Caco-2 (cell line): ENCODE data around the gene ITFG2. TPM values are rescaled to one million over a fixed set of nuclear protein-coding genes. Genes with fewer than 3 reads are reported as not detected.

Experiments
- BruUV-seq: library from RNA; stranded (reverse); fragments of 400-500 nt; replicated peaks from 2 replicates; lab custom pipeline; 2021; lab: Mats Ljungman, UMichigan
- CTCF ChIA-PET: fragments of 300-600 bp; sonication (Branson Sonifier 250); formaldehyde crosslinking; loops from one replicate; lab custom pipeline; 2022; ENCODE audit warnings: antibody characterized with exemption; lab: Charles Lee
- POLR2A ChIA-PET: fragments of 300-600 bp; sonication (Branson Sonifier 250); formaldehyde crosslinking; loops from one replicate; lab custom pipeline; 2022; ENCODE audit warnings: antibody characterized with exemption; lab: Charles Lee
- DNase-seq, 2 experiments: peaks; one replicate each; pipeline versions ENCODE4 v3.0.0 to v3.0.0-alpha.2; 2020 to 2022
- H3K27me3 ChIP-seq: replicated peaks from 2 replicates; pipeline ENCODE4 v1.6.0; 2011; ENCODE audit warnings: low read length; ENCODE audit not compliant: control insufficient read depth, insufficient read depth
- H3K36me3 ChIP-seq: 2 replicates; pipeline ENCODE4 v1.5.1; 2011; ENCODE audit warnings: low read length; ENCODE audit not compliant: control insufficient read depth, insufficient read depth
- H3K4me1 ChIP-seq: fragments of 250-450 bp; sonication (Bioruptor Pico); 2 replicates; pipeline ENCODE4 v1.5.1; 2020; ENCODE audit warnings: mild to moderate bottlenecking
- H3K4me3 ChIP-seq: 2 replicates; pipeline ENCODE4 v1.5.1; 2011; ENCODE audit warnings: low read depth, mild to moderate bottlenecking, control low read depth, low read length
- H3K9me3 ChIP-seq: fragments of 250-450 bp; sonication (Bioruptor Pico); 2 replicates; pipeline ENCODE4 v1.5.1; 2020; ENCODE audit warnings: mild to moderate bottlenecking, moderate library complexity
- H3K27ac Mint-ChIP-seq: one replicate; pipeline ENCODE4 v1.8.0; 2022; ENCODE audit warnings: mixed read lengths; ENCODE audit not compliant: unreplicated experiment
- H3K27me3 Mint-ChIP-seq: one replicate; pipeline ENCODE4 v1.8.0; 2022; ENCODE audit warnings: mixed read lengths; ENCODE audit not compliant: insufficient read depth, unreplicated experiment
- H3K36me3 Mint-ChIP-seq: one replicate; pipeline ENCODE4 v1.8.0; 2022; ENCODE audit warnings: mild to moderate bottlenecking, mixed read lengths; ENCODE audit not compliant: insufficient read depth, unreplicated experiment
- H3K4me1 Mint-ChIP-seq: one replicate; pipeline ENCODE4 v1.8.0; 2022; ENCODE audit warnings: low read depth, mixed read lengths; ENCODE audit not compliant: unreplicated experiment
- H3K4me3 Mint-ChIP-seq: one replicate; pipeline ENCODE4 v1.8.0; 2022; ENCODE audit warnings: mild to moderate bottlenecking, moderate library complexity, mixed read lengths; ENCODE audit not compliant: unreplicated experiment
- H3K9me3 Mint-ChIP-seq: one replicate; pipeline ENCODE4 v1.8.0; 2022; ENCODE audit warnings: mixed read lengths; ENCODE audit not compliant: unreplicated experiment
- intact Hi-C: fragments of 100-400 bp; cut with micrococcal nuclease; formaldehyde crosslinking; loops from one replicate; pipeline ENCODE4 v1.10.0; 2022; ENCODE audit not compliant: unreplicated experiment
- total RNA-seq: library from RNA; stranded (reverse); gene quantifications from 2 replicates; pipeline ENCODE4 v1.2.3, GENCODE V29; 2022
- TF ChIP-seq, protein P1 (sequence below), 2 experiments: fragments of 200-600 bp in 1 of 2; IDR thresholded peaks; 1 replicate in 1 of 2; 2 replicates in 1 of 2; pipeline versions ENCODE4 v1.5.1 to v1.8.0; 2011 to 2022; ENCODE audit warnings: antibody characterized with exemption in 1 of 2, control low read depth in 1 of 2, inconsistent platforms in 1 of 2, low read depth in 1 of 2, low read length in 1 of 2, mild to moderate bottlenecking in 1 of 2, moderate library complexity in 1 of 2; ENCODE audit not compliant: insufficient read depth in 1 of 2, severe bottlenecking in 1 of 2, unreplicated experiment in 1 of 2

ITFG2 gene
- total RNA-seq, 1 experiment from 2014 or later, result 52.6 TPM

GRCh38 chr12:2853626-2854025 is 41.2 kb downstream of the ITFG2 start:
- H3K4me1 ChIP-seq, result peaks cover 27% of the 10 kb centered on the region
- Mint-ChIP-seq H3K27ac (no peak overlapping the region), H3K4me3 (no peak overlapping the region), H3K27me3 (no peaks in the 10 kb centered on the region), H3K9me3 (no peaks in the 10 kb centered on the region), H3K36me3 (peaks cover 36% of the 10 kb centered on the region), H3K4me1 (peaks cover 34% of the 10 kb centered on the region)
- intact Hi-C loops, result no loop called here
- H3K9me3 ChIP-seq, result no peaks in the 10 kb centered on the region
- no TSS peak for BruUV-seq
- POLR2A ChIA-PET, result interaction anchor here (1.1 to 1.2 kb wide), 2 partner anchors 15 to 20 kb away, joined by 3 to 5 read pairs; no protein-coding TSS in a partner anchor
- CTCF ChIA-PET, result interaction anchor here (0.7 to 1.6 kb wide), 4 partner anchors 8 to 105 kb away, joined by 3 to 10 read pairs (median 4); partner anchors contain the start of genes FOXM1 and RHNO1
- DNase-seq, result peak; percentile 69 to 76
- TF ChIP-seq, protein P1, sequence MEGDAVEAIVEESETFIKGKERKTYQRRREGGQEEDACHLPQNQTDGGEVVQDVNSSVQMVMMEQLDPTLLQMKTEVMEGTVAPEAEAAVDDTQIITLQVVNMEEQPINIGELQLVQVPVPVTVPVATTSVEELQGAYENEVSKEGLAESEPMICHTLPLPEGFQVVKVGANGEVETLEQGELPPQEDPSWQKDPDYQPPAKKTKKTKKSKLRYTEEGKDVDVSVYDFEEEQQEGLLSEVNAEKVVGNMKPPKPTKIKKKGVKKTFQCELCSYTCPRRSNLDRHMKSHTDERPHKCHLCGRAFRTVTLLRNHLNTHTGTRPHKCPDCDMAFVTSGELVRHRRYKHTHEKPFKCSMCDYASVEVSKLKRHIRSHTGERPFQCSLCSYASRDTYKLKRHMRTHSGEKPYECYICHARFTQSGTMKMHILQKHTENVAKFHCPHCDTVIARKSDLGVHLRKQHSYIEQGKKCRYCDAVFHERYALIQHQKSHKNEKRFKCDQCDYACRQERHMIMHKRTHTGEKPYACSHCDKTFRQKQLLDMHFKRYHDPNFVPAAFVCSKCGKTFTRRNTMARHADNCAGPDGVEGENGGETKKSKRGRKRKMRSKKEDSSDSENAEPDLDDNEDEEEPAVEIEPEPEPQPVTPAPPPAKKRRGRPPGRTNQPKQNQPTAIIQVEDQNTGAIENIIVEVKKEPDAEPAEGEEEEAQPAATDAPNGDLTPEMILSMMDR (IDR thresholded peaks at IDR 0.05; ENCODE audit: insufficient read depth in 1 of 2, low read depth in 1 of 2, low read length in 1 of 2, severe bottlenecking in 1 of 2, unreplicated experiment in 1 of 2), result peak; percentile 60 to 67
- H3K36me3 ChIP-seq, result no peaks in the 10 kb centered on the region
- no peak overlapping the region for H3K4me3 ChIP-seq
- no peaks in the 10 kb centered on the region for H3K27me3 ChIP-seq

GRCh38 chr12:2854669-2855453 is 42.4 kb downstream of the ITFG2 start:
- POLR2A ChIA-PET, result interaction anchor here (1.2 kb wide), 1 partner anchor 14 kb away, joined by 3 read pairs; no protein-coding TSS in a partner anchor
- DNase-seq, result no peak
- peak overlapping the region; percentile 43 for H3K27ac Mint-ChIP-seq
- H3K4me3 Mint-ChIP-seq, result no peak overlapping the region
- peaks cover 23% of the 10 kb centered on the region for H3K4me1 Mint-ChIP-seq
- H3K27me3 ChIP-seq, result no peaks in the 10 kb centered on the region
- no peaks in the 10 kb centered on the region for H3K9me3 Mint-ChIP-seq
- CTCF ChIA-PET, result interaction anchor here (0.6 to 1.6 kb wide), 4 partner anchors 9 to 104 kb away, joined by 3 to 10 read pairs (median 3); partner anchors contain the start of genes FOXM1 and RHNO1
- intact Hi-C loops, result no loop called here
- H3K4me3 ChIP-seq, result no peak overlapping the region
- TF ChIP-seq, protein P1 (IDR thresholded peaks at IDR 0.05; ENCODE audit: insufficient read depth in 1 of 2, low read depth in 1 of 2, low read length in 1 of 2, severe bottlenecking in 1 of 2, unreplicated experiment in 1 of 2), result no peak
- peaks cover 47% of the 10 kb centered on the region for H3K36me3 Mint-ChIP-seq
- peaks cover 17% of the 10 kb centered on the region for H3K4me1 ChIP-seq
- no peaks in the 10 kb centered on the region for H3K27me3 Mint-ChIP-seq
- BruUV-seq, result no TSS peak
- no peaks in the 10 kb centered on the region for H3K9me3 ChIP-seq
- H3K36me3 ChIP-seq, result no peaks in the 10 kb centered on the region; the same call in 1 of the 2 replicates

DNA sequence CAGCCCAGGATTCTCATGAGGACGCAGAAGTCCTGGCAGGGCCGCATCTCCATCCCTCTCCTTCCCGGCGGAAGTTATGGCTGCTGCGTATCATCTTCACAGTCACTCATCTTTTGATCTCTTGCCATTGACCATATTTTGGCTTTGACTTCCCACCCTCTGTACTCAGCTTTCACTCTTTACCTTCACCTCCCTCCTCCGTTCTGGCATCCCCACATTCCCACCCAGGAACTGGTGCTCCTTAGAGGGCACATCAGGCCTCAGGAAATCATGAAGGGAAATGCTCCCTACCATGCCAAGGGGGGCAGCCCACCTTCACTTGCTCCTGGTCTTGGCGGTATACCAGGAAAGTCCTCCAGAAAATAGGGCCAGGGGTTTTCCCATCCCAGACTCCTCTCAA is 43.1 kb downstream of the ITFG2 start:
- ChIA-PET CTCF (interaction anchor here (0.6 kb wide), 1 partner anchor 30 kb away, joined by 5 read pairs; no protein-coding TSS in a partner anchor), POLR2A (no interaction called here)
- TF ChIP-seq, protein P1 (IDR thresholded peaks at IDR 0.05; ENCODE audit: insufficient read depth in 1 of 2, low read depth in 1 of 2, low read length in 1 of 2, severe bottlenecking in 1 of 2, unreplicated experiment in 1 of 2), result no peak
- peaks cover 11% of the 10 kb centered on the region for H3K4me1 ChIP-seq
- H3K4me3 ChIP-seq, result no peak overlapping the region
- no peaks in the 10 kb centered on the region for H3K27me3 ChIP-seq
- no peak overlapping the region for H3K27ac Mint-ChIP-seq
- H3K27me3 Mint-ChIP-seq, result no peaks in the 10 kb centered on the region
- H3K36me3 ChIP-seq, result no peaks in the 10 kb centered on the region; the same call in 1 of the 2 replicates
- H3K4me1 Mint-ChIP-seq, result peaks cover 22% of the 10 kb centered on the region
- H3K36me3 Mint-ChIP-seq, result peaks cover 54% of the 10 kb centered on the region
- intact Hi-C loops, result no loop called here
- BruUV-seq, result no TSS peak
- no peak overlapping the region for H3K4me3 Mint-ChIP-seq
- no peaks in the 10 kb centered on the region for H3K9me3 Mint-ChIP-seq
- no peaks in the 10 kb centered on the region for H3K9me3 ChIP-seq
- no peak for DNase-seq
